ENCODE measurements around the gene B3GNT4. TPM values are rescaled to one million over a fixed set of nuclear protein-coding genes. Genes with fewer than 3 reads are reported as not detected.

B3GNT4 gene
- total and polyA plus RNA-seq, 2 of the 8 experiments (the other 6 are each of a cell fraction or from before 2014, with no cell fraction given) = 1.1 to 1.4 TPM

GRCh38 chr12:122232691-122233090 is 29.2 kb downstream of the B3GNT4 start (continued):
- TF ChIP-seq SIN3A (conservative IDR thresholded peaks at IDR 0.05 in 1 of 2, IDR thresholded peaks at IDR 0.05 in 1 of 2; ENCODE audit: low read depth in 1 of 2, low read length in 2 of 2) = no peak
- no peak for TF ChIP-seq RFX5 (IDR thresholded peaks at IDR 0.05; ENCODE audit: borderline replicate concordance, low read depth, low read length)

All from H1 (cell line).